Activated naive CD4-positive, alpha-beta T cell (primary cell): Measurements from ENCODE around the gene HBP1.
"Not testable (repeated sequence)": the region's sequence is repeated elsewhere in the genome, so short reads cannot be mapped to it uniquely, and the experiment has no call there.

Source experiments
- DNase-seq, 4 experiments: peaks; one replicate each; lab custom pipeline; 2025; lab: John Stamatoyannopoulos, UW

The HBP1 gene

GRCh38 chr7:107154826-107155225 lies 14.0 kb upstream of the HBP1 start:
- no peak for DNase-seq

- DNase-seq, result not testable (repeated sequence)
Observed at GRCh38 chr7:107155726-107156125, 13.1 kb upstream of the HBP1 start.

- DNase-seq, result no peak
Observed at GRCh38 chr7:107157091-107157490, 11.7 kb upstream of the HBP1 start.

GRCh38 chr7:107158028-107158427 lies 10.8 kb upstream of the HBP1 start:
- no peak for DNase-seq

GRCh38 chr7:107160389-107160788 lies 8.4 kb upstream of the HBP1 start:
- no peak for DNase-seq

- DNase-seq, result no peak
Observed at GRCh38 chr7:107161415-107161814, 7.4 kb upstream of the HBP1 start.

- no peak for DNase-seq
Observed at GRCh38 chr7:107162475-107162874, 6.3 kb upstream of the HBP1 start.

GRCh38 chr7:107164092-107164491 lies 4.7 kb upstream of the HBP1 start:
- DNase-seq, result no peak

- no peak for DNase-seq
Observed at GRCh38 chr7:107165341-107165740, 3.5 kb upstream of the HBP1 start.

- DNase-seq, result no peak
Observed at GRCh38 chr7:107166736-107167426, 1.9 kb upstream of the HBP1 start.

GRCh38 chr7:107167483-107168232 lies 1.1 kb upstream of the HBP1 start:
- peak in 3 of 4 experiments; percentile 72 to 77 (median 77) for DNase-seq

GRCh38 chr7:107169120-107170050 lies 582 bp downstream of the HBP1 start:
- DNase-seq, result peak; percentile 56 to 70 (median 62)

GRCh38 chr7:107170051-107170915 lies 1.5 kb downstream of the HBP1 start:
- no peak for DNase-seq

- no peak for DNase-seq
Observed at GRCh38 chr7:107171496-107171895, 2.7 kb downstream of the HBP1 start.

GRCh38 chr7:107172276-107173032 lies 3.7 kb downstream of the HBP1 start:
- DNase-seq, result no peak

GRCh38 chr7:107173191-107173590 lies 4.4 kb downstream of the HBP1 start:
- DNase-seq, result no peak

- no peak for DNase-seq
Observed at GRCh38 chr7:107173691-107174406, 5.0 kb downstream of the HBP1 start.

GRCh38 chr7:107179326-107180164 lies 10.7 kb downstream of the HBP1 start:
- DNase-seq, result no peak

- DNase-seq, result peak in 2 of 4 experiments; percentile 33 to 42
Observed at GRCh38 chr7:107180378-107180777, 11.6 kb downstream of the HBP1 start.
